PC-9 (cell line): Measurements from ENCODE around the gene WNT9A. TPM values are rescaled to one million over a fixed set of nuclear protein-coding genes. Genes with fewer than 3 reads are reported as not detected.

ENCODE experiments used
- BruUV-seq: library from RNA; stranded (reverse); fragments of 400-500 nt; replicated peaks from 2 replicates; lab custom pipeline; 2021; lab: Mats Ljungman, UMichigan
- CTCF ChIA-PET: fragments of 300-600 bp; sonication (Branson Sonifier 250); formaldehyde crosslinking; loops from one replicate; lab custom pipeline; 2022; ENCODE audit warnings: antibody characterized with exemption; lab: Charles Lee
- POLR2A ChIA-PET: fragments of 300-600 bp; sonication (Branson Sonifier 250); formaldehyde crosslinking; loops from one replicate; lab custom pipeline; 2022; ENCODE audit warnings: antibody characterized with exemption; ENCODE audit not compliant: unreplicated experiment; lab: Charles Lee
- DNase-seq, 2 experiments: peaks; one replicate each; pipeline versions ENCODE4 v3.0.0 to v3.0.0-alpha.2; 2015 to 2022; ENCODE audit warnings: mixed read lengths in 1 of 2
- H2AFZ ChIP-seq: fragments of 200-600 bp; sonication (generic); 2 replicates; pipeline ENCODE4 v1.8.1; 2017; ENCODE audit warnings: antibody characterized with exemption
- H3F3A ChIP-seq: fragments of 200-600 bp; sonication (generic); 2 replicates; pipeline ENCODE4 v1.8.1; 2017; ENCODE audit warnings: antibody characterized with exemption, mild to moderate bottlenecking, low read depth; ENCODE audit not compliant: insufficient read depth
- H3K27ac ChIP-seq: fragments of 200-600 bp; sonication (generic); 2 replicates; pipeline ENCODE4 v1.6.1; 2016; ENCODE audit warnings: mixed run types
- H3K27me3 ChIP-seq: fragments of 200-600 bp; sonication (generic); 2 replicates; pipeline ENCODE4 v1.6.1; 2016; ENCODE audit warnings: low read depth, mixed run types; ENCODE audit not compliant: insufficient read depth
- H3K36me3 ChIP-seq: fragments of 200-600 bp; sonication (generic); 2 replicates; pipeline ENCODE4 v1.6.1; 2016; ENCODE audit warnings: low read depth, mixed run types
- H3K4me1 ChIP-seq: fragments of 200-600 bp; sonication (generic); replicated peaks from 2 replicates; pipeline ENCODE4 v1.6.1; 2016; ENCODE audit warnings: mixed run types; ENCODE audit not compliant: insufficient read depth
- H3K4me2 ChIP-seq: fragments of 200-600 bp; sonication (generic); 2 replicates; pipeline ENCODE4 v1.6.1; 2017; ENCODE audit warnings: mixed run types
- H3K4me3 ChIP-seq: fragments of 200-600 bp; sonication (generic); 2 replicates; pipeline ENCODE4 v1.6.1; 2016; ENCODE audit warnings: mixed run types
- H3K79me2 ChIP-seq: fragments of 200-600 bp; sonication (generic); 2 replicates; pipeline ENCODE4 v1.6.1; 2017; ENCODE audit warnings: low read depth, mixed run types
- H3K9me2 ChIP-seq: fragments of 200-600 bp; sonication (generic); 2 replicates; pipeline ENCODE4 v1.8.1; 2017; ENCODE audit warnings: mild to moderate bottlenecking; ENCODE audit not compliant: insufficient read depth
- H3K9me3 ChIP-seq: fragments of 200-600 bp; sonication (generic); 2 replicates; pipeline ENCODE4 v1.8.1; 2016; ENCODE audit warnings: low read depth; ENCODE audit not compliant: insufficient read depth
- H4K20me1 ChIP-seq: fragments of 200-600 bp; sonication (generic); 2 replicates; pipeline ENCODE4 v1.8.1; 2017; ENCODE audit not compliant: insufficient read depth
- CTCF ChIP-seq: fragments of 200-600 bp; sonication (generic); conservative IDR thresholded peaks from 2 replicates; pipeline ENCODE4 v1.6.1; 2017; ENCODE audit warnings: mixed run types, antibody characterized with exemption, mild to moderate bottlenecking, moderate library complexity
- EZH2 ChIP-seq: fragments of 200-600 bp; sonication (generic); IDR thresholded peaks from 2 replicates; pipeline ENCODE4 v1.8.0; 2017; ENCODE audit warnings: antibody characterized with exemption, low read depth
- intact Hi-C: fragments of 100-400 bp; cut with micrococcal nuclease; formaldehyde crosslinking; loops from one replicate; pipeline ENCODE4 v1.10.0; 2022; ENCODE audit not compliant: unreplicated experiment
- total RNA-seq: library from RNA; stranded (reverse); gene quantifications from 2 replicates; pipeline ENCODE4 v1.2.3, GENCODE V29; 2021

The WNT9A gene
- total RNA-seq, 1 experiment from 2014 or later, result 42.4 TPM

DNA sequence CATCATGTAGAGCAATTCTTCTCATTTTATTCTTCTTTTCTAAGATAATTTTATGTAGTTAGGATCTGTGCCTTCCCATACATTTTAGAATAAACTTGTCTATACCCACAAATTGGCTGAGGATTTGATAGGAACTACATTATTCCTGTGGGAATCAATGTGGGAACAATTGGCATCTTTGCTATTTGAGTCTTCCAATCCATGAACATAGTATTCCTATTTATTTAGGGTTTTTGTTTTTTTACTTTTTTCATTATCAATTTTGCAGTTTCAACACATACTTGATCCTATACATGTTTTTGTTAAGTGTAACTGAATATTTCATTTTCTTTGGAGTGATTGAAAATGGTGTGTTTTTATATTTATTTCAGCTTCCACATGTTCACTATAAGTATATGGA, 8.1 kb upstream of the WNT9A start:
- no TSS peak for BruUV-seq
- no peak overlapping the region for H3K27ac ChIP-seq
- no peak overlapping the region for H3K4me3 ChIP-seq
- no peak overlapping the region for H2AFZ ChIP-seq
- no peaks in the 10 kb centered on the region for H3K79me2 ChIP-seq
- no peaks in the 10 kb centered on the region; the same call in 1 of the 2 replicates for H3K9me3 ChIP-seq
- TF ChIP-seq CTCF (no peak), EZH2 (no peak)
- no peaks in the 10 kb centered on the region for H3K36me3 ChIP-seq
- no peaks in the 10 kb centered on the region; the same call in 1 of the 2 replicates for H3K9me2 ChIP-seq
- H4K20me1 ChIP-seq, result no peaks in the 10 kb centered on the region
- CTCF ChIA-PET, result no interaction called here
- no peaks in the 10 kb centered on the region for H3F3A ChIP-seq
- H3K4me2 ChIP-seq, result no peak overlapping the region
- peaks cover 22% of the 10 kb centered on the region; the same call in 1 of the 2 replicates for H3K27me3 ChIP-seq
- no peaks in the 10 kb centered on the region for H3K4me1 ChIP-seq
- POLR2A ChIA-PET, result no interaction called here
- intact Hi-C loops, result loop anchor here (2.0 kb wide), 1 partner anchor 475 kb away; no protein-coding TSS in a partner anchor
- no peak for DNase-seq

DNA sequence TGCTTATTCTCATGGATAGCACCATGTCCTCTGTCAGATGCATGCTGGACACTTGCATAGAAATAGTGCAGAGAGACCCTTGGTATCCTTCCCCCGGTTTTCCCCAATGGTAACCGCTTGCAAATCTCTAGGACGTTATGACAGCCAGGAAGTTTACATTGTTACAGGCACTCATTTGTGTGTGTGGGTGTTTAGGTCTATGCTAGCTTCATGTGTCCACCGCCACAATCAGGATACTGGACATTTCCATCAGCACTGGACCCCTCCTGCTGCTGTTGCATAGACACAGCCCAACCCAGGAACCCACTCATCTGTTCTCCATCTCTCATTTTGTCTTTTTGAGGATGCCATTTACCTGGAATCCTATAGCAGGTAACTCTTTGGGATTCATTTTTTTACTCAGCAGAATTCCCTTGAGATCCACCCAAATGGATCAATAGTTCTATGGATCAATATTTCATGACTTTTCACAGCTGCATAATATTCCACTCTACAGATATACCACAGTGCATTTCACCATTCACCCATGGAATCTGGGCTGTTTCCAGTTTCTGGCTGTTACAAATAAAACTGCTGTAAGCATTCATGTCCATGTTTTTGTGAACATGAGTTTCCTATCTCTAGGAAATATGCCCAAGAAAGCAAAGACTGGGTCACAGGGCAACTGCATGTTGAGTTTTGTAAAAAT, 6.6 kb upstream of the WNT9A start:
- Histone ChIP-seq H3K4me2 (no peak overlapping the region), H3K36me3 (no peaks in the 10 kb centered on the region), H3K27me3 (peaks cover 22% of the 10 kb centered on the region; the same call in 1 of the 2 replicates), H4K20me1 (no peaks in the 10 kb centered on the region), H3K4me3 (no peak overlapping the region), H3F3A (no peaks in the 10 kb centered on the region), H3K9me3 (no peaks in the 10 kb centered on the region; the same call in 1 of the 2 replicates), H2AFZ (no peak overlapping the region), H3K27ac (no peak overlapping the region), H3K4me1 (no peaks in the 10 kb centered on the region), H3K9me2 (no peaks in the 10 kb centered on the region; the same call in 1 of the 2 replicates), H3K79me2 (no peaks in the 10 kb centered on the region)
- DNase-seq, result no peak
- TF ChIP-seq EZH2 (no peak), CTCF (peak; percentile 14; the same call in 1 of the 2 replicates)
- BruUV-seq, result no TSS peak
- POLR2A ChIA-PET, result interaction anchor here (0.6 to 1.0 kb wide), 3 partner anchors 8 to 160 kb away, joined by 3 to 8 read pairs (median 4); no protein-coding TSS in a partner anchor
- intact Hi-C loops, result loop anchor here (2.0 kb wide), 1 partner anchor 474 kb away; no protein-coding TSS in a partner anchor
- CTCF ChIA-PET, result interaction anchor here (0.5 to 1.4 kb wide), 11 partner anchors 8 to 473 kb away, joined by 3 to 12 read pairs (median 5); no protein-coding TSS in a partner anchor

- Histone ChIP-seq H3F3A (peaks cover 8% of the 10 kb centered on the region; the same call in 1 of the 2 replicates), H3K27me3 (peaks cover 14% of the 10 kb centered on the region; the same call in 1 of the 2 replicates), H3K9me2 (no peaks in the 10 kb centered on the region; the same call in 1 of the 2 replicates), H3K9me3 (no peaks in the 10 kb centered on the region; the same call in 1 of the 2 replicates), H3K4me1 (0 out of 2 replicates have a peak, but pooled peaks cover 8% of the 10 kb centered on the region), H3K79me2 (no peaks in the 10 kb centered on the region), H3K4me2 (no peak overlapping the region), H2AFZ (no peak overlapping the region), H4K20me1 (no peaks in the 10 kb centered on the region), H3K36me3 (no peaks in the 10 kb centered on the region), H3K27ac (no peak overlapping the region), H3K4me3 (no peak overlapping the region)
- TF ChIP-seq EZH2 (no peak), CTCF (no peak)
- POLR2A ChIA-PET, result interaction anchor here (1.0 kb wide), 1 partner anchor 159 kb away, joined by 8 read pairs; no protein-coding TSS in a partner anchor
- no peak for DNase-seq
- CTCF ChIA-PET, result interaction anchor here (0.6 to 1.4 kb wide), 10 partner anchors 9 to 1527 kb away, joined by 3 to 12 read pairs (median 4); no protein-coding TSS in a partner anchor
- intact Hi-C loops, result no loop called here
- BruUV-seq, result no TSS peak
Observed at GRCh38 chr1:227953022-227953412, 5.3 kb upstream of the WNT9A start.
